Kidney (tissue), 14 donors: ENCODE data around the gene LMNA. TPM values are rescaled to one million over a fixed set of nuclear protein-coding genes. Genes with fewer than 3 reads are reported as not detected.

Experiments used
- DNase-seq, 5 donors: peaks; one replicate each; pipeline ENCODE4 v3.0.0-alpha.2; 2013 to 2020
- FAIRE-seq: peaks from 2 replicates; lab custom pipeline; 2012; peaks lifted over from hg19 to GRCh38; lab: Jason Lieb, UNC
- H3K27ac ChIP-seq, 2 donors: one replicate each; pipeline ENCODE4 v1.7.0; 2013; ENCODE audit warnings: low read depth in 2 of 2, low read length in 2 of 2, inconsistent platforms in 1 of 2
- H3K27me3 ChIP-seq: one replicate; pipeline ENCODE4 v1.7.1; 2013; ENCODE audit warnings: low read length, inconsistent platforms; ENCODE audit not compliant: control insufficient read depth, insufficient read depth
- H3K36me3 ChIP-seq, 3 donors: one replicate each; pipeline versions ENCODE4 v1.7.0 to v1.7.1; 2013; ENCODE audit warnings: low read length in 3 of 3, control low read depth in 1 of 3, inconsistent platforms in 1 of 3; ENCODE audit not compliant: insufficient read depth in 3 of 3, control insufficient read depth in 2 of 3
- H3K4me1 ChIP-seq, 3 donors: one replicate each; pipeline versions ENCODE4 v1.7.0 to v1.7.1; 2013; ENCODE audit warnings: low read length in 3 of 3, inconsistent platforms in 1 of 3, low read depth in 1 of 3; ENCODE audit not compliant: control insufficient read depth in 2 of 3, insufficient read depth in 2 of 3
- H3K4me3 ChIP-seq, 3 donors: one replicate each; pipeline versions ENCODE4 v1.7.0 to v1.8.1; 2013; ENCODE audit warnings: low read length in 3 of 3, control low read depth in 1 of 3, inconsistent platforms in 1 of 3
- H3K9ac ChIP-seq, 3 donors: one replicate each; pipeline versions ENCODE4 v1.7.0 to v1.7.1; 2013; ENCODE audit warnings: low read length in 3 of 3, control low read depth in 1 of 3, inconsistent platforms in 1 of 3
- H3K9me3 ChIP-seq, 3 donors: one replicate each; pipeline versions ENCODE4 v1.7.0 to v1.7.1; 2013; ENCODE audit warnings: low read length in 3 of 3, control low read depth in 1 of 3, inconsistent platforms in 1 of 3; ENCODE audit not compliant: control insufficient read depth in 2 of 3, insufficient read depth in 1 of 3
- CTCF ChIP-seq: IDR thresholded peaks from 3 replicates; pipeline ENCODE4 v1.5.1; 2012; ENCODE audit warnings: mild to moderate bottlenecking, moderate library complexity, borderline replicate concordance; ENCODE audit not compliant: insufficient read depth; ENCODE audit errors: extremely low read depth
- intact Hi-C: fragments of 100-400 bp; cut with DNase I; formaldehyde crosslinking; loops from one replicate; pipeline ENCODE4 v1.11.1; 2022
- polyA plus RNA-seq: library from polyadenylated mRNA; stranded (reverse); fragments of 350-450 nt; fragmentation: Illumina TruSeq; extraction: RNeasy Lipid Tissue Mini Kit (QIAGEN cat#74804); gene quantifications from one replicate; pipeline ENCODE4 v1.2.3, GENCODE V29; 2014; ENCODE audit warnings: low read depth, low replicate concordance; ENCODE audit not compliant: insufficient read depth
- total RNA-seq: library from RNA; stranded (reverse); fragmentation: NEBNext Ultra II Directional; extraction: Animal tissue kit (Norgen Biotek cat#: 25700); gene quantifications from one replicate; pipeline ENCODE4 v1.2.1, GENCODE V29; 2021
- donor health status: control.
- donor health status: control.
- donor health status: control.
- donor health status: control.
- donor health status: control.
- donor health status: DM: yes; HTN: yes; CAD: no.
- donor health status: Normal renal cell carcinoma (clear cell type).

Gene LMNA
- total and polyA plus RNA-seq, 2 donors from 2014 or later: 145 to 384 TPM

- Histone ChIP-seq H3K4me1 (peaks cover 0 to 17% (median 15%) of the 10 kb centered on the region in 3 donors), H3K4me3 (peak overlapping the region; percentile 37 to 60 (median 52)), H3K9me3 (no peaks in the 10 kb centered on the region), H3K36me3 (no peaks in the 10 kb centered on the region), H3K27ac (peak overlapping the region; percentile 62 to 83), H3K9ac (peak overlapping the region in 2 of 3 donors; percentile 1 to 61), H3K27me3 (no peaks in the 10 kb centered on the region)
- DNase-seq (peak; percentile 90 to 95 (median 94)), FAIRE-seq (no peak)
- intact Hi-C loops: no loop called here
- TF ChIP-seq CTCF: no peak
Observed at GRCh38 chr1:156160743-156161171, 46.2 kb downstream of the LMNA start.

GRCh38 chr1:156162430-156163037, 48.0 kb downstream of the LMNA start:
- Histone ChIP-seq H3K36me3 (no peaks in the 10 kb centered on the region), H3K4me3 (no peak overlapping the region), H3K27ac (no peak overlapping the region), H3K9me3 (no peaks in the 10 kb centered on the region), H3K4me1 (peaks cover 0 to 17% (median 15%) of the 10 kb centered on the region in 3 donors), H3K9ac (peak overlapping the region in 1 of 3 donors; percentile 35), H3K27me3 (no peaks in the 10 kb centered on the region)
- intact Hi-C loops: no loop called here
- no peak for FAIRE-seq
- DNase-seq: peak in 1 of 5 donors; percentile 50
- TF ChIP-seq CTCF: no peak

- Histone ChIP-seq H3K27me3 (no peaks in the 10 kb centered on the region), H3K36me3 (no peaks in the 10 kb centered on the region), H3K4me1 (peaks cover 0 to 17% (median 15%) of the 10 kb centered on the region in 3 donors), H3K4me3 (no peak overlapping the region), H3K9ac (no peak overlapping the region), H3K27ac (no peak overlapping the region), H3K9me3 (no peaks in the 10 kb centered on the region)
- FAIRE-seq: no peak
- peak in 1 of 5 donors; percentile 15 for DNase-seq
- TF ChIP-seq CTCF: no peak
- intact Hi-C loops: no loop called here
Observed at GRCh38 chr1:156163712-156164111, 49.2 kb downstream of the LMNA start.
